ENCODE data around the gene CYP46A1. TPM values are rescaled to one million over a fixed set of nuclear protein-coding genes. Genes with fewer than 3 reads are reported as not detected.

CYP46A1 gene
- total RNA-seq, 2 donors from 2014 or later = 0.09 to 0.45 TPM

DNA sequence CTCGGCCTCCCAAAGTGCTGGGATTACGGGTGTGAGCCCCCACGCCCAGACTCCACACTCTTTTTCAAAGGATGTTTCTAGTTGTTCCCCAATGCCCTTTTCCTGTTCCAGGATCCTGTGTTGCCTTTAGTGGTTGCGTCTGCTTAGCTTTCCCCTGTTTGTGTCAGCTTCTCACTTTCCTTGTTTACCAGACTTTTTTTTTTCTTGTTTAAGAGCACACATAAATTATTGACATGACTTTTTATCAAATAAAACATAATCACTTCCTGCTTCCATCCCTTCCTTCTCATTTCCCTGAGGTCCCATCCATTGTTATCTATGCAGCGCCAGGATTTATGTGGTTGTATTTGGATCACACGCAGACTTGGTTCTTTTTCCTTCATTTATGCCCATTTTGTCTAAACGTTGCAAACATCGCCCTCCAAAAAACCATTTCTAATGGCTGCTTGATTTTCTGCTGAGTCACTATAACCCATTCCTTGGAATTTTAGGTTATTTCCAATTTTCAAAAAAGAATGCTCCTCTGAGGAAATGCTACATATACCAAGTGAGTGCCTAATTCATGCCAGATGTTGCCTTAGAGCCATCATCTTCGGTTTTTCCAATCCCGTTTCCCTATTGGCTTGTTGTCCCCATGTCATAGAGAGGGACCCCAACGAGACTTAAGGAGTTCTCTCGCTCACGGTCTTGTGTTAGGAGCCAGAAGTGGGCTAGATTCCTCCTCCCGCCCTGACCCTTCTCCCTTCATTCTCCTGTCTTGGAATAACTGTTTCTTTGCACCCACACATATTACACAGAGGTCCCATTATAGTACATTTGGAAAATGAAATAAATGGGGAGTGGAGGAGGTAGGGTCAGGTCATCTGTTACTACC is 13.5 kb upstream of the CYP46A1 start:
- ATAC-seq = no peak
- intact Hi-C loops (cut with DNase I, micrococcal nuclease) = no loop called here

GRCh38 chr14:99671235-99672224 is 12.6 kb upstream of the CYP46A1 start:
- intact Hi-C loops (cut with DNase I, micrococcal nuclease) = no loop called here
- peak; percentile 95 for ATAC-seq
- peak in 1 of 2 donors; percentile 26 for DNase-seq

More for the DNA sequence above, 13.5 kb upstream of the CYP46A1 start:
- no peak for DNase-seq

DNA sequence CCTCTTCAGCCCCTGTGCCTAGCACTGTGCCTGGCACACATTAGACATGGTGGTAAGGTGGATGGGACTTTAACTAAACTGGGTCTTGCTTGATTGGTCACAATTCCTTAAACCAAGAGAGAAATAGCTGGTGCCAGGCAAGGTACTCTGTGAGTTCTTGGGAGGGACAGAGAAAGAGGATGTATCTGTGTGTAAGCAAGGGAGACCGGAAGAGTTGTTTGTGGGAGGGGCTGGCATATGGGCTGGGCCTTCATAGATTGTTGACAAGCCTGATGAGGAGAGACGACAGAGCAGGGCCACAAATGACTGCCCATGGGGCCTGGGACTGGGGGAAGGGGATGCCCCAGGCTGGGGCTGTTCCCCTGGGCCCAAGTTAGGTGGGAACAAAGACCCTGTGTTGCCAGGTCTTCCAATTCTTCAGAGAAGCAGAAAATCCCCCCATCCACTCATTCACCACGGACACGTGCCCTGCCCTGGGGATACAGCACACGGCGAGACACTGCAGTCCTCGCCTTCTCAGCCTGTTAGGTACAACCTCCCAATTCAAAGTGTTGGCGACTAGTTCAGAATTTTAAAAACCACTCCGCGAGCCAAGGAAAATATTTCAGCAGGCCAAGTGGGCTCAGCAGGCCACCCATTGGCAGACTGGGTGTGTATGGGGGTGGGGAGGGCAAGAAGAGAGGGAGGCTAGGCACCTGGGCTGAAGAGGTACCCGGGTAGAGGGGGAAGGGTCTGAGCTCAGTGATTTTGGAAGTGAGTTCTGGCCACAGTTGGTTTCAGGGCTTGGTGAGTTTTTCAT is 11.4 kb upstream of the CYP46A1 start:
- ATAC-seq (peak; percentile 78), DNase-seq (no peak)
- intact Hi-C loops (cut with DNase I, micrococcal nuclease) = no loop called here

DNA sequence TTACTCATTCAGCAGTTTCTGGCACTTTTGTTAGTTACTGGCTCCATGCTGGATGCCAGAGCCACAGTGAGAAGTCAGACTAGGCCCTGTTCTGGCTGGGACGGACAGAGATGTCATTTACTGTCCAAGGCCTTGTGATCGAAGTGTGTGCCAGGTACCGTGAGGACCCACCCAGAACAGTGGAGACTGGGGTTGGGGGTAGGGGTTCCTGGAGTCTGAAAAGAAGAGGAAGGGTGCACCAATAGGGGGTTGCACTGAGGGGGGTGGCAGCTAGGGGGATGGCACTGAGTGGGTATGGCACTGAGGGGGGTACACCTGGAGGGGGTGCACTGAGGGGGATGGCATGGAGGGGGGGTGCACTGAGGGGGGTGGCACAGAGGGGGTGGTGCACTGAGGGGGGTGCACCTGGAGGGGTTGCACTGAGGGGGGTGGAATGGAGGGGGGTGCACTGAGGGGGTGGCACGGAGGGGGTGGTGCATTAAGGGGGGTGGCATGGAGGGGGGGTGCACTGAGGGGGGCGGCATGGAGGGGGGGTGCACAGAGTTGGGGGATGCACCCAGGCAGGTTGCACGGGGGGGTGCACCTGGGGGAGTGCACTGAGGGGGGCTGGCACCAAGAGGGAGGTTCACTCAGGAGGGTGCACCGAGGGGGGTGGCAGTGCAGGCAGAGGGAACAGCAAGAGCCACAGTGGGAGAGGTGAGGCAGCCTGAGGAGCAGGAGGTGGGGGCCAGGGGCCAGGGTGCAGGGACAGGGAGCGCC is 10.6 kb upstream of the CYP46A1 start:
- intact Hi-C loops (cut with DNase I, micrococcal nuclease) = no loop called here
- DNase-seq (no peak), ATAC-seq (no peak)

GRCh38 chr14:99674064-99674650 is 9.9 kb upstream of the CYP46A1 start:
- intact Hi-C loops (cut with DNase I, micrococcal nuclease) = no loop called here
- DNase-seq = no peak
- ATAC-seq = no peak

DNA sequence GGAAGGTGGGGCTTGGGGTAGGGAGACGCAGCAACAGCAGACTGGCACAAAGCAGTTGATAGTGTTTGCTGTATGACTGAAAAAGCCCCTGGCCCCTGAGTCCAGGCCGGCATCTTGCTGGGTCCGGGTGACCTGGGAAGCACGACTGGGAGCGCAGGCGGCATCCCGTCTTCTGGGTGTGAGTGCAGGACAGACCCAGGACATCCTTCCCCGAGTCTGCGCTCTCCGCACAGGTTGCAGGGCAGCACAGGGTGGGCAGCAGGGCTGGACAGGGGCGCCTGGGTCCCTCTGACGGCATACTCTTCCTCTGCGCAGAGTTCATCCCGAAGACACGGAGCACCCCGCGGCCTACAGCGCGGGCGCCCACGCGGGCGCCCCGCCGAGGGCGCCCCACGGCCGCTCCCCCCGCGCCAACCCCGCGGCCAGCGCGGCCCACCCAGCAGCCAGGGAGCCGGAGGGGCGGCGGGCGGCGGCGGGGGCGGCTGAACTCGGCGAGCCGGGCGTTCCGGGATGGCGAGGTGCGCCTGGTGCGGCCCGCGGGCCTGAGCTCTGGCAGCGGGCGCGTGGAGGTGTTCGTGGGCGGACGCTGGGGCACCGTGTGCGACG is 9.2 kb upstream of the CYP46A1 start:
- no peak for ATAC-seq
- intact Hi-C loops (cut with DNase I, micrococcal nuclease) = no loop called here
- DNase-seq = no peak

DNA sequence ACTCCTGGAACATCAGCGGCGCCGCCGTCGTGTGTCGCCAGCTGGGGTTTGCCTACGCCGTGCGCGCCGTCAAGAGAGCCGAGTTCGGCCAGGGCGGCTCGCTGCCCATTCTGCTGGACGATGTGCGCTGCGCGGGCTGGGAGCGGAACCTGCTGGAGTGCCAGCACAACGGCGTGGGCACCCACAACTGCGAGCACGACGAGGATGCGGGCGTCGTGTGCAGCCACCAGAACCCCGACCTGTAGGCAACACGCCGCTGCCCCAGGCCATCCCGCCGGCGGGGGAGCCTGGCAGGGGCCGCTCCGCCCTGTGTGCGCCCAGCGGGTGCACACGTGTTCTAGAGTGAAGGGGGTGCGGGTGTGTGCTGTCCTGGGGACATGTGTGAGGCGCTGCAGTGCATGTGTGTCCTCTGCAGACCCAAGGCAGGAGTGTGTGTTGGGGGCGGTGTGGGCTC is 8.7 kb upstream of the CYP46A1 start:
- intact Hi-C loops (cut with DNase I, micrococcal nuclease) = no loop called here

GRCh38 chr14:99675951-99676350 is 8.1 kb upstream of the CYP46A1 start:
- no peak for ATAC-seq
- intact Hi-C loops (cut with DNase I, micrococcal nuclease) = no loop called here

More for the DNA sequence above, 8.7 kb upstream of the CYP46A1 start:
- DNase-seq (no peak), ATAC-seq (no peak)

GRCh38 chr14:99676657-99677056 is 7.4 kb upstream of the CYP46A1 start:
- DNase-seq (peak in 1 of 2 donors; percentile 20), ATAC-seq (no peak)
- intact Hi-C loops (cut with DNase I, micrococcal nuclease) = no loop called here

More at GRCh38 chr14:99675951-99676350, 8.1 kb upstream of the CYP46A1 start:
- no peak for DNase-seq

DNA sequence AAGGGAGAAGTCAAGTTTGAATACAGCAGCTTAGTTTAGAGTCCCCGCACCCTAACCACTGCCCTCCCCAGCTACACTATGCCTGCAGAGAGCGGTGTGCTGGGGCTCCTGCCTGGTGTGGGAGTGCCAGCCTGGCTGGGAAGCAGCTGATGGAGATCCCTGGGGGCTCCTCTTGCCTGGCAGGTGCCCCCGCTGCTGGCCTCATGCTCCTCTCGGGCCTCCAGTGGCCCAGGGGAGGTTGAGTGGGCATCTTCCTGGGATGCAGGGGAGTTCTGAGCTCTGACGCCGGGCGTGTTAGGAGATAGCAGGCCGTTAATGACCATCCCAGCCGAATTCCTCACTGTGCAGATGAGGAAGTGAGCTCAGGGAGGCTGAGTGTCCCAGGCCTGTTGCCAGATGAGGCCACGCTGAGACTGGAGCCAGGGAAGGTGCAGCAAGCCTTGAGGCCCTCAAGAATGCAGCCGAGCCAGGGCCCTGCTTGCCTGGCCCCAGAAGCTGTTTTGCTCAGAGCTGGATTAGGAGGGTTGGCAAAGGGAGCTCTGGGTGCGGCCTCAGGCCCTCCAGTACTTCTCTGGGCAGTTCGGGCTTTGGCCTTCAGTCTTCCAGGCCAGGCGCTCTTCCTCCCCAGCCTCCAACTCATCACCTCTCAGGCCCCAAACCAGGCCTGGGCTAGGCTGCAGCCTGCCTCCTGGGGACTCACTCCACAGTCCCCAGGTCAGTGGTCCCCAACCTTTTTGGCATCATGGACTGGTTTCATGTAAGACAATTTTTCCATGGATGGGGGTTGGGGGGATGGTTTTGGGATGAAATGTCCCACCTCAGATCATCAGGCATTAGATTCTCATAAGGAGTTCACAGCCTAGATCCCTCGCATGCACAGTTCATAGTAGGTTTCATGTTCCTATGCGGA is 6.6 kb upstream of the CYP46A1 start:
- DNase-seq = no peak
- intact Hi-C loops (cut with DNase I, micrococcal nuclease) = no loop called here
- no peak for ATAC-seq

DNA sequence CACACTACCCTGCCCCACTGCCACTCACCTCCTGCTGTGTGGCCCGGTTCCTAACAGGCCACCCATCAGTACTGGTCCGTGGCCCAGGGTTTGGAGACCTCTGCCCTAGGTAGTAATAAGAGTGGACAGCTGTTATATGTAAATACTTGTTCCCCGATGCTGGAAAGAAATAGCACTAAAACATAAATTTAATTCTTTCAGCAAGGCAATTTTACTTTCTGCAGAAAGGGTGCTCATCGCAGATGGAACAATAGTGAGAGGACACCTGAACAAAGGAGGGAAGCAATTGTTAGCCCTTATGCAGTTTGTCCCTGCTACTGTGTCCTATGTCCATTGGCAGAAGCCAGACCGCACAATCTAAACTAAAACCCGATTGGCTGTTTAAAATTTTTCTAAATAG is 5.9 kb upstream of the CYP46A1 start:
- intact Hi-C loops (cut with DNase I, micrococcal nuclease) = no loop called here
- ATAC-seq (no peak), DNase-seq (no peak)

- ATAC-seq = no peak
- intact Hi-C loops (cut with DNase I, micrococcal nuclease) = no loop called here
- DNase-seq = no peak
These were observed 5.0 kb upstream of the CYP46A1 start for GRCh38 chr14:99679111-99679510.

GRCh38 chr14:99679543-99679942 is 4.6 kb upstream of the CYP46A1 start:
- ATAC-seq (no peak), DNase-seq (no peak)
- intact Hi-C loops (cut with DNase I, micrococcal nuclease) = no loop called here

DNA sequence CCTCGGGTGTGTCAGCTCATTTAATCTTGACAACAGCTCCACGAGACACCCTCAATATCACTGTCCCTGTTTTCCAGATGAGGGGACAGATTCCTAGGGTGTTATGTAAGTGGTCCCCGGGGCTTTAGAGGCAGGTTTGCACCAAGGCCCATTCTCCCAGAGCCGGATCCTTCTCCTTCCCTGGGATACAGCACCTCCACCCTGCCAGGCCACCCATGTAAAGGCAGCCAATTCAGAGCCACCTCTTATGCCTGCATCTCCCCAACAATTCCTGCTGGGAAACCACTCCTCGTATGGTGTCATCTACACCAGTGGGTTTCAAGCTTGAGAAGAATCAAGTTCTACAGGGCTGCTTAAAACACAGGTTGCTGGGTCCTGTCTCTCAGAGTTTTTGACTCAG is 4.1 kb upstream of the CYP46A1 start:
- no peak for DNase-seq
- ATAC-seq = no peak
- intact Hi-C loops (cut with DNase I, micrococcal nuclease) = no loop called here

- ATAC-seq = no peak
- no peak for DNase-seq
- intact Hi-C loops (cut with DNase I, micrococcal nuclease) = no loop called here
These were observed 2.8 kb upstream of the CYP46A1 start for GRCh38 chr14:99681101-99681831.

GRCh38 chr14:99681832-99682148 is 2.3 kb upstream of the CYP46A1 start:
- no peak for ATAC-seq
- intact Hi-C loops (cut with DNase I, micrococcal nuclease) = no loop called here
- DNase-seq = no peak
